Coronary artery (tissue), 2 donors: ENCODE results near the gene ERP27.
A peak's percentile ranks its signal among the peaks of the same experiment; 100 is the strongest.

ENCODE experiments used
- DNase-seq: peaks from one replicate; pipeline ENCODE4 v3.0.0-alpha.2; 2017; ENCODE audit warnings: low spot score
- H3K27ac ChIP-seq, 2 donors: fragments of 200-600 bp; sonication (generic); one replicate each; pipeline ENCODE4 v1.5.1; 2016 to 2019
- H3K4me3 ChIP-seq: fragments of 200-600 bp; sonication (generic); 2 replicates; pipeline ENCODE4 v1.5.1; 2016; ENCODE audit warnings: mild to moderate bottlenecking, moderate library complexity
- TF ChIP-seq, protein P1 (sequence below): fragments of 200-600 bp; sonication (generic); IDR thresholded peaks from one replicate; pipeline ENCODE4 v1.5.1; 2019; ENCODE audit warnings: antibody characterized with exemption

ERP27 gene

DNA sequence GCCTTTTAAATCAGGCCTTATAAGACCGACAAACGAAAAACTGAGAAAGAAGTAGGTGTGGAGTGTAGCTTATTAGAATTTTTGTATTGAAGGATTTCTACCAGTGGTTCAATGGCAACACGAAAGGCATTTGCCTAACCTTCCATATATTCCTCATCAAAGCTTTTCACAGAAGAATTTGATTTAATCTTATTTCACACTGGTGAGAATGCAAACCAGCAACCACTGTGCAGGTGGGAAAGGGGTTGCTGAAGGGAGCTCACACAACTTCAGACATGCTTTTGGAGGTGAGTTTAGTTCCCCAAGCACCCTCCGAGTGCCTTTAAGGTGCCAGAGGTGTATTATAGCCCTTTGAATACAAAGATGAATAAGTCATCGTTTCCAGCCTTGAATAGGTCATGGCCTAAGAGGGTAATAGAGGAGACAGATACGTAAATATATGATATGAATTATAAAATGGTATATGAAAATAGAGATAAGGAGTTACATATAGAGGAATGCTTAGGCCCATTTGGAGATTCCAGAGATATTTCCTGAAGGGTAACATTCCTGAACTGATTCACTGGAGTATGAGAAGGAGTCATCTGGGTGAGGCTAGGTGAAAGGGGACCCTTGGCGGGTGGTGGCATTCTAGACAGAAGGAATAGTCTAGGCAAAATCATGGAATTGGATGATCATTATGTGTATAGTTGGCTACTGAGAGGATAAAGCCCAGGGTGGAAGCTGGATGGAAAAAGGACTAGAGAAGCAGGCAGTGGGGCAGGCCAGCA, 6.4 kb downstream of the ERP27 start:
- H3K27ac ChIP-seq = no peak overlapping the region

DNA sequence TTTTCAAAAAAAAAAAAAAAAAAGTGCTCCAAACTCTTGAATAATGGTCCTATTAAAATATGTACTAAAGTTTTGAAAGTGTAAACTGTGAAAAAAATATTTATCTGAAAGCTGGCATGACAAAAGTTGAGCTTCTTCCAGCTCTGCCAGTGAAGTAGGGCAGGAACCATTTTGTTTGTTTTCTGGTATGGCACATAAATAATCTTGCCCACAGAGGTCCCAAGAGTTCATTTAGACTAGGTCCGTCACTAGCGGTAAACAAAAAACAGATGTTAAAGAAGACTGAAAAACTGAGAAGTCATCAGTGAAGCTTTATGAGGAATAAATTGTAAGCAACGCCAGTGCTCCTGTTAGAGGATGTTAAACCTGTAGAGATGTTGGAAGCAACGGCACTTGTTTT, 7.0 kb downstream of the ERP27 start:
- no peak for DNase-seq
- Histone ChIP-seq H3K27ac (no peak overlapping the region), H3K4me3 (no peak overlapping the region)
- TF ChIP-seq, protein P1, sequence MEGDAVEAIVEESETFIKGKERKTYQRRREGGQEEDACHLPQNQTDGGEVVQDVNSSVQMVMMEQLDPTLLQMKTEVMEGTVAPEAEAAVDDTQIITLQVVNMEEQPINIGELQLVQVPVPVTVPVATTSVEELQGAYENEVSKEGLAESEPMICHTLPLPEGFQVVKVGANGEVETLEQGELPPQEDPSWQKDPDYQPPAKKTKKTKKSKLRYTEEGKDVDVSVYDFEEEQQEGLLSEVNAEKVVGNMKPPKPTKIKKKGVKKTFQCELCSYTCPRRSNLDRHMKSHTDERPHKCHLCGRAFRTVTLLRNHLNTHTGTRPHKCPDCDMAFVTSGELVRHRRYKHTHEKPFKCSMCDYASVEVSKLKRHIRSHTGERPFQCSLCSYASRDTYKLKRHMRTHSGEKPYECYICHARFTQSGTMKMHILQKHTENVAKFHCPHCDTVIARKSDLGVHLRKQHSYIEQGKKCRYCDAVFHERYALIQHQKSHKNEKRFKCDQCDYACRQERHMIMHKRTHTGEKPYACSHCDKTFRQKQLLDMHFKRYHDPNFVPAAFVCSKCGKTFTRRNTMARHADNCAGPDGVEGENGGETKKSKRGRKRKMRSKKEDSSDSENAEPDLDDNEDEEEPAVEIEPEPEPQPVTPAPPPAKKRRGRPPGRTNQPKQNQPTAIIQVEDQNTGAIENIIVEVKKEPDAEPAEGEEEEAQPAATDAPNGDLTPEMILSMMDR = no peak

More for the DNA sequence above, 6.4 kb downstream of the ERP27 start:
- TF ChIP-seq, protein P1 = no peak
- no peak overlapping the region for H3K4me3 ChIP-seq
- DNase-seq = no peak

DNA sequence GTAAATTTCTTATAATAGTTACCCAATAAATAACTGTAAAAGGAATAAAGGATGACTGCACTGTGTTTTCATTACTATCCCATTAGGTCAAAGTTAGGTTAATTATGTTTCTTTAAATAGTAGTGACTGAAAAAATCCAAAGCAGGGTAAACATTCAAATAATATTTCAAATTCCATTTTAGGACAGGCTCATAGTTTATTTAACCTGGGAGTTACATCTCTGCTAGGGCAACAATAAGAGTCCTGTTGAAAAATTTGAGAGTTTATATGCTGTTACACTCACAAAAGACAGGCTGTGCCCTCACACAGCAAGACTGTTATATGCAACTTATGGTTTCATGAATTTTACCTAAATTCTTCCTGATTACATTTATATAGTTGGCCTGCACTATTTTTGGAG, 8.0 kb downstream of the ERP27 start:
- DNase-seq = no peak
- TF ChIP-seq, protein P1 = no peak
- Histone ChIP-seq H3K4me3 (no peak overlapping the region), H3K27ac (no peak overlapping the region)

DNA sequence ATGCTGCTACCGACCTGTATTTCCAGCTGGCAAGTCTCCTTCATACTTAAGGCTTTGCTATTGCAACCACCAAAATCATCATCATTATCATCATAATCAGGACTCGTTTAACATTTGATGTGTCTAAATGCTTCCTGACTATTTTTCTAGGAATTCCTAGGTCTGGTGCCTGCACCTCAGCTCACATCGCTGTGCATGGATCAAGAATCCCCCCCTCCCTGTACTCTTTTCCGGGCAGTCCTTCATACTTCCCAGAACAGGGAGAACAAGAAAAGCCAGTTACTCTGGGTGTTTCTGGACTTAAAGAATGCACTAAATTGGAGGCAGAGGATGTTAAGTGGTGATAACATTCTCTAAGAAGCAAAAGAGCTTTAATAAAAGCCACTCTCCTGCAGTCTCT, 9.4 kb downstream of the ERP27 start:
- H3K4me3 ChIP-seq = peak overlapping the region; percentile 43
- no peak for DNase-seq
- TF ChIP-seq, protein P1 = no peak
- peak overlapping the region; percentile 20 to 39 for H3K27ac ChIP-seq

DNA sequence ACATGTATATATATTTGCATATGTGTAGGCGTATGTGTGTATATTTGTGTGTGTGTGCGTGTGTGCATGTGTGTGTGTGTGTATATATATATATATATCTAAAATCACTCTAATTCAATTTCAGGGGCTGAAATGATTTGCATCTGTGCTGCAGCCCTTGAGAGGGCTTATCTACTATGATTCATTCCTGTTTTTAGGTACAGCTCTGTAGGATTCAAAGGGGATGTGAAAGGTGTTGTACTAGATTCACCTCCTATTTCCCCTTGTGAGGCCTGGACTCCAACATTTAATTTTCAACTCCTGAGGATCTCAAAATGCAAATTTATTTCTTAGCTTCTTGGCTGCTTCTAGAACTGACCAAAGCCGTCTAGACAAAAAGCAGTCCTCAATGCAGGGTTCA, 11.1 kb downstream of the ERP27 start:
- TF ChIP-seq, protein P1 = no peak
- Histone ChIP-seq H3K4me3 (no peak overlapping the region), H3K27ac (no peak overlapping the region)
- no peak for DNase-seq

DNA sequence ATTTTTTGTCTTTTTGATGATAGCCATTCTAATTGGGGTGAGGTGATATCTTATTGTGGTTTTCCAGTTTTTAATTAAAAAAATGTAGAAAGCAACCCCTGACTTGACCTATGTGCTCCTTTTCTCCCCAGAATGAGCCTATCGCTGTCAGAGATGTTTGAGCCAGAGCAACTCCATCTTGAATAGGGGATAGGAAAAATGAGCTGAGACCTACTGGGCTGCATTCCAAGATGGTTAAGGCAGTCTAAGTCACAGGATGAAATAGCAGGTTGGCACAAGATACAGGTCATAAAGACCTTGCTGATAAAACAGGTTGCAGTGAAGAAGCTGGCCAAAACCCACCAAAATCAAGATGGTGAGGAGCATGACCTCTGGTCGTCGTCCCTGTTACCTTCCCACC, 13.8 kb downstream of the ERP27 start:
- no peak overlapping the region for H3K27ac ChIP-seq
- DNase-seq = no peak
- no peak overlapping the region for H3K4me3 ChIP-seq
- TF ChIP-seq, protein P1 = no peak

DNA sequence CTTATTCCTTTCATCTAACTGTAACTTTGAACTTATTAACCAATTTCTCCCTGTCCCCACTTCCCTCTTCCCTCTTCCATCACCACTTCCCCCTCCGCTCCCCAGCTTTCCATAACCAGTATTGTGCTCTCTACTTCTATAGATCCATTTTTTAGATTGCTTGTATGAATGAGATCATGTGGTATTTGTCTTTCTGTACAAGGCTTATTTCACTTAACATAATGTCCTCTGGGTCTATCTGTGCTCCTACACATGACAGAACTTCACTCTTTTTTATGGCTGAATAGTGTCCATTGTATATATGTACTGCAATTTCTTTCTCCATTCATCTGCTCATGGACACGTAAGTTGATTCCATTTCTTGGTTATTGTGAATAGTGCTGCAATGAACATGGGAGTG, 14.4 kb downstream of the ERP27 start:
- H3K27ac ChIP-seq = no peak overlapping the region
- DNase-seq = no peak
- H3K4me3 ChIP-seq = no peak overlapping the region
- TF ChIP-seq, protein P1 = no peak
